GM10248 (cell line): Measurements from ENCODE around the gene TPSG1.

Source experiments
- CTCF ChIA-PET: fragments of 300-600 bp; sonication (Branson Sonifier 250); formaldehyde crosslinking; extraction: SDS; loops from one replicate; lab custom pipeline; 2021; ENCODE audit warnings: antibody characterized with exemption; lab: Yijun Ruan, JAX
- POLR2A ChIA-PET: fragments of 350-650 bp; sonication (Branson Sonifier 250); formaldehyde crosslinking; extraction: SDS; loops from one replicate; lab custom pipeline; 2020; ENCODE audit warnings: antibody characterized with exemption; lab: Yijun Ruan, JAX
- DNase-seq: peaks from one replicate; pipeline ENCODE4 v3.0.0; 2012; ENCODE audit errors: extremely low spot score
- CTCF ChIP-seq: IDR thresholded peaks from 2 replicates; pipeline ENCODE4 v1.5.1; 2012; ENCODE audit warnings: mild to moderate bottlenecking, low read depth; ENCODE audit errors: extremely low read depth, missing control alignments, control extremely low read depth

TPSG1 gene

GRCh38 chr16:1176280-1176897 is 48.7 kb downstream of the TPSG1 start:
- DNase-seq: no peak
- TF ChIP-seq CTCF: no peak
- POLR2A ChIA-PET: no interaction called here
- CTCF ChIA-PET: no interaction called here

- CTCF ChIA-PET: no interaction called here
- POLR2A ChIA-PET: no interaction called here
- no peak for TF ChIP-seq CTCF
- DNase-seq: no peak
Measured at GRCh38 chr16:1175566-1176279, 49.3 kb downstream of the TPSG1 start.

- DNase-seq: no peak
- POLR2A ChIA-PET: no interaction called here
- no peak for TF ChIP-seq CTCF
- CTCF ChIA-PET: no interaction called here
Measured at GRCh38 chr16:1174477-1175357, 50.4 kb downstream of the TPSG1 start.

DNA sequence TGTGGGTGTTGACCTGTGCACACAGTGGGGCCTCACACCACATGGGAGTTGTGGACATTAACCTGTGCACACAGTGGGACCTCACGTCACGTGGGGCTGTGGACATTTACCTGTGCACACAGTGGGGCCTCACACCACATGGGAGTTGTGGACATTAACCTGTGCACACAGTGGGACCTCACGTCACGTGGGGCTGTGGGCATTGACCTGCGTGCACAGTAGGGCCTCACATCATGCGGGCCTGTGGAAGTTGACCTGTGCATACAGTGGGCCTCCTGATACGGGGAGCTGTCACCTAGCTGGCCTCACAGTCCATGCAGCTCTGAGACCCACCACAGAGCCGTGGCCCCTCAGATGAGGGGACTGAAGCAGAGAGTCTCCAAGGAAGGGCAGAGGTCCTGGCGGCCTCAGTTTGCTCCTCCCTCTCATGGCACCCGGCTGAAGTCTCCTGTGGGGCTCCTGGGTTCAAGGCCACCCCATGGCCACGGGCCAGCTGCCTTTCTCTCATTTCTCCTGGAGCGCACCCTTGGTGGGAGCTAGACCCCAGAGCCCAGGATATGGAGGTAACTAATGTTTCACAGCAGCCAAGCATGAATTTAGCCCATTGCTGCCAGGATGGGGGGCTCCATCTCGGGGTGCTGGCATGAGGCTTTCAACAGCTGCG is 51.1 kb downstream of the TPSG1 start:
- ChIA-PET CTCF (no interaction called here), POLR2A (no interaction called here)
- DNase-seq: no peak
- no peak for TF ChIP-seq CTCF

DNA sequence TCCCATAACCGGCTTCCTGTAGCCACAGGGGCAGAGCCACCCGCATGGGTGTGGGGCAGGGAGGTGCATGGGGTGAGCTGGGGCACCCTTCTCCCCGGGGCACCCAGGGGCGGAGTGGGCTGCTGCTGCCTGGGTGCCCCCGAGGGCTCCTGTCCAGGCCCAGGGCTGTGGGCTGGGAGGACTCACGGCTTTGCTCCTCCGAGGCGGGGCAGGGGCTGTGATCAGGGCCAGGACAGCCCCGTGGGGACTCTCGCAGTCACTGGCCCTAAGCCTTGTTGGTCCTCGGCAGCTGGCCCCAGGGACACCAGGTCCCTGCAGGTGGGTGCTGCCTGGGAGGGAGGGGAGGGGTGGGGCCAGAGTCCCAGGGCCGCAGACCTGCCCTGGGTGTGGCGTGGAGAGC is 52.4 kb downstream of the TPSG1 start:
- TF ChIP-seq CTCF: no peak
- DNase-seq: no peak
- ChIA-PET CTCF (no interaction called here), POLR2A (no interaction called here)

- ChIA-PET CTCF (no interaction called here), POLR2A (no interaction called here)
- DNase-seq: no peak
- TF ChIP-seq CTCF: no peak
Measured at GRCh38 chr16:1171854-1172428, 53.1 kb downstream of the TPSG1 start.
